Measurements from ENCODE around the gene MINDY4. TPM values are rescaled to one million over a fixed set of nuclear protein-coding genes. Genes with fewer than 3 reads are reported as not detected.

The MINDY4 gene
- total RNA-seq, 2 donors from 2014 or later: 8.1 to 31.9 TPM

GRCh38 chr7:30770845-30771173 lies 408 bp upstream of the MINDY4 start:
- H3K36me3 ChIP-seq: no peaks in the 10 kb centered on the region
- H3K27ac ChIP-seq: peak overlapping the region; percentile 66 to 83
- H3K27me3 ChIP-seq (replicated peaks; ENCODE audit: insufficient read depth): no peaks in the 10 kb centered on the region
- intact Hi-C loops (cut with DNase I): no loop called here
- H3K4me3 ChIP-seq: peak overlapping the region; percentile 68 to 78
- DNase-seq (ENCODE audit: low spot score): no peak
- H3K9me3 ChIP-seq: no peaks in the 10 kb centered on the region
- WGBS: 59% methylated on average over 9 of the region's 9 CpGs
- no peaks in the 10 kb centered on the region for H3K4me1 ChIP-seq (replicated peaks)
- TF ChIP-seq POLR2AphosphoS5 (IDR thresholded peaks at IDR 0.05): no peak
- TF ChIP-seq POLR2A (IDR thresholded peaks at IDR 0.05): no peak
- TF ChIP-seq CTCF (IDR thresholded peaks at IDR 0.05): no peak

DNA sequence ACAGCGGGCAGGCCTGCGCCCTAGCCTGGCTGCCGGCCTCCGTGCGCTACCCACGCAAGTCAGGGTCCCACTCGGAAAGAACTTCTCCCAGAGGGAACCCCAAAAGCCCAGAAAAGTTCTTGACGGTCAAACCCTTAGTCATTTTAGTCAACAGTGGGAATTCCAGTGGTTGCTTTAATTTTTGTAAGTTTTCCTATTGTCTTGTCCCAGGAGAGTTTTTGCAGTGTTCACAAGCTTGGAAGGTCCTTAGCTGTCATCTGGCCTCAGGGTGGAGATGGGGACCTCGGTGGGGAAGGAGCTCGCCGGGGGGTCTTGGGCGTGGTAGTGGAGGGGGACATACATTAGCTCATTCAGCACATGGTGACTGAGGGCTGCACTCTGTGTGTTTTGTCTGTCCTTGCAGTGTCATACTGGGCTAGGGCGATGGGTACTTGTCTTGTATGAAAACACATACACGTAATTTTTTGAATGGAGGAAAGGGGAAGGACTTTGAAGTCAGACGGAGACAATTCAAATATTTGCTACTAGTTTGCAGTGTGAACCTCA lies 736 bp downstream of the MINDY4 start:
- H3K27me3 ChIP-seq (replicated peaks; ENCODE audit: insufficient read depth): no peaks in the 10 kb centered on the region
- no peak for DNase-seq (ENCODE audit: low spot score)
- no peaks in the 10 kb centered on the region for H3K9me3 ChIP-seq
- H3K4me1 ChIP-seq (replicated peaks): no peaks in the 10 kb centered on the region
- intact Hi-C loops (cut with DNase I): no loop called here
- H3K4me3 ChIP-seq: peak overlapping the region; percentile 68 to 78
- 4% methylated on average over 14 of the region's 15 CpGs for WGBS
- H3K27ac ChIP-seq: peak overlapping the region; percentile 66 to 83
- no peak for TF ChIP-seq POLR2A (IDR thresholded peaks at IDR 0.05)
- TF ChIP-seq CTCF (IDR thresholded peaks at IDR 0.05): no peak
- TF ChIP-seq POLR2AphosphoS5 (IDR thresholded peaks at IDR 0.05): no peak
- H3K36me3 ChIP-seq: no peaks in the 10 kb centered on the region

DNA sequence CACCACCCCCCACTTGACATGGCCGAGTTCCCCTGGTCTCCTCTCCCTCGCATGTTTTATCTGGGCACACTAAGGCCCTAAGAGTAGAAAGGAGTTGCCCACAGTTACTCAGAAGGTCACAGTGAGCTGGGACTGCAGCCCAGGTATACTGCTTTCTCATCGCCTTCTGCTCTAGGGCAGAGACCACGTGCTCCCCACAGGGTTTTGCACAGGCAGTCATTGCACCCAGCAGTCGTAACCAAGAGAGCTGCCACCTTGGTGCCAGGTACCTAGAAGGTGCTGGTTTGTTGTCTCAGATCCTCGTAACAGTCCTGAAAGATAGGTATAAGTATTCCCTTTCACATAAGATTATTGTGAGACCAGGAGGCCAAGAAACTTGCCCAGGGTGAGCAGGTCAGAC lies 1.8 kb downstream of the MINDY4 start:
- intact Hi-C loops (cut with DNase I): no loop called here
- no peak for TF ChIP-seq CTCF (IDR thresholded peaks at IDR 0.05)
- Histone ChIP-seq H3K27me3 (replicated peaks; ENCODE audit: insufficient read depth) (no peaks in the 10 kb centered on the region), H3K4me3 (no peak overlapping the region), H3K4me1 (replicated peaks) (peaks cover 4% of the 10 kb centered on the region), H3K9me3 (no peaks in the 10 kb centered on the region), H3K36me3 (no peaks in the 10 kb centered on the region), H3K27ac (no peak overlapping the region)
- no peak for DNase-seq (ENCODE audit: low spot score)
- 77% methylated on average over 6 of the region's 6 CpGs for WGBS

GRCh38 chr7:30775992-30776391 lies 4.8 kb downstream of the MINDY4 start:
- Histone ChIP-seq H3K4me3 (no peak overlapping the region), H3K36me3 (no peaks in the 10 kb centered on the region), H3K27me3 (replicated peaks; ENCODE audit: insufficient read depth) (no peaks in the 10 kb centered on the region), H3K27ac (no peak overlapping the region), H3K9me3 (no peaks in the 10 kb centered on the region), H3K4me1 (replicated peaks) (peaks cover 4% of the 10 kb centered on the region)
- no peak for DNase-seq (ENCODE audit: low spot score)
- intact Hi-C loops (cut with DNase I): no loop called here
- no peak for TF ChIP-seq POLR2A (IDR thresholded peaks at IDR 0.05)
- TF ChIP-seq POLR2AphosphoS5 (IDR thresholded peaks at IDR 0.05): no peak
- no peak for TF ChIP-seq CTCF (IDR thresholded peaks at IDR 0.05)

DNA sequence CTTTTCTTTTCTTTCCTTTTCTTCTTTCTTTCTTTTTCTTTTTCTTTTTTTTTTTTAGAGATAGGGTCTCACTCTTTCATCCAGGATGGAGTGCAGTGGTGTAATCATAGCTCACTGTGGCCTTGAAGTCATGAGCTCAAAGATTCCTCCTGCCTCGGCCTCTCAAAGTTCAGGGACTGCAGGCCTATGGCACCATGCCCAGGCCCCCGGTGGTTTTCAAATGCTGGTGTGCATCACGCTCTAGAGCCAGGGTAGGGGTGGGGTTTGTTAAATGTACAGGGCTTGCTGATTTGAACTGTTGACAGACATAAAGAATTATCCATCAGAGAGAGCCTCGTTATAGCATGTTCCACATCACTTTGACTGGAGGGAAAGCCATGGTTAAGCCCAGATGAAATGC lies 5.8 kb downstream of the MINDY4 start:
- TF ChIP-seq POLR2A (IDR thresholded peaks at IDR 0.05) (no peak), POLR2AphosphoS5 (IDR thresholded peaks at IDR 0.05) (no peak), CTCF (IDR thresholded peaks at IDR 0.05) (no peak)
- Histone ChIP-seq H3K36me3 (peaks cover 0 to 1% of the 10 kb centered on the region in 2 donors), H3K27me3 (replicated peaks; ENCODE audit: insufficient read depth) (no peaks in the 10 kb centered on the region), H3K4me1 (replicated peaks) (peaks cover 4% of the 10 kb centered on the region), H3K27ac (peak overlapping the region in 1 of 2 donors; percentile 64), H3K4me3 (no peak overlapping the region), H3K9me3 (no peaks in the 10 kb centered on the region)
- intact Hi-C loops (cut with DNase I): no loop called here
- 85% methylated on average over 4 of the region's 4 CpGs for WGBS
- no peak for DNase-seq (ENCODE audit: low spot score)
